Stimulated activated naive CD8-positive, alpha-beta T cell treated with anti-CD3 and anti-CD28 coated beads, Interleukin-15, Interleukin-2, amounts not matched to agents 100 ng/mL and 50 ng/mL, for 24 hours (primary cell): ENCODE data around the gene CDH4.

Experiments
- H3K27ac Mint-ChIP-seq: one replicate; pipeline ENCODE4 v1.8.0; 2021; ENCODE audit warnings: mild to moderate bottlenecking, mixed read lengths
- H3K27me3 Mint-ChIP-seq: one replicate; pipeline ENCODE4 v1.8.0; 2021; ENCODE audit warnings: mixed read lengths
- H3K36me3 Mint-ChIP-seq: one replicate; pipeline ENCODE4 v1.8.0; 2021; ENCODE audit warnings: low read depth, mixed read lengths
- H3K4me1 Mint-ChIP-seq: one replicate; pipeline ENCODE4 v1.8.0; 2021; ENCODE audit warnings: low read depth, mixed read lengths
- H3K4me3 Mint-ChIP-seq: one replicate; pipeline ENCODE4 v1.8.0; 2021; ENCODE audit warnings: mild to moderate bottlenecking, mixed read lengths
- H3K9me3 Mint-ChIP-seq: one replicate; pipeline ENCODE4 v1.8.0; 2021; ENCODE audit warnings: mixed read lengths

Gene CDH4

GRCh38 chr20:61690993-61691838 is 439.2 kb downstream of the CDH4 start:
- Mint-ChIP-seq H3K36me3 (no peaks in the 10 kb centered on the region), H3K4me3 (no peak overlapping the region), H3K27me3 (no peaks in the 10 kb centered on the region), H3K27ac (no peak overlapping the region), H3K9me3 (no peaks in the 10 kb centered on the region), H3K4me1 (no peaks in the 10 kb centered on the region)

GRCh38 chr20:61691978-61692377 is 439.9 kb downstream of the CDH4 start:
- Mint-ChIP-seq H3K27me3 (no peaks in the 10 kb centered on the region), H3K27ac (no peak overlapping the region), H3K36me3 (no peaks in the 10 kb centered on the region), H3K4me1 (no peaks in the 10 kb centered on the region), H3K9me3 (no peaks in the 10 kb centered on the region), H3K4me3 (no peak overlapping the region)

- no peaks in the 10 kb centered on the region for H3K9me3 Mint-ChIP-seq
- H3K4me1 Mint-ChIP-seq: no peaks in the 10 kb centered on the region
- no peaks in the 10 kb centered on the region for H3K36me3 Mint-ChIP-seq
- no peak overlapping the region for H3K4me3 Mint-ChIP-seq
- H3K27ac Mint-ChIP-seq: no peak overlapping the region
- no peaks in the 10 kb centered on the region for H3K27me3 Mint-ChIP-seq
Observed at GRCh38 chr20:61692479-61692878, 440.4 kb downstream of the CDH4 start.

GRCh38 chr20:61693055-61693600 is 441.1 kb downstream of the CDH4 start:
- no peaks in the 10 kb centered on the region for H3K4me1 Mint-ChIP-seq
- H3K9me3 Mint-ChIP-seq: no peaks in the 10 kb centered on the region
- no peak overlapping the region for H3K27ac Mint-ChIP-seq
- no peaks in the 10 kb centered on the region for H3K27me3 Mint-ChIP-seq
- no peaks in the 10 kb centered on the region for H3K36me3 Mint-ChIP-seq
- no peak overlapping the region for H3K4me3 Mint-ChIP-seq

GRCh38 chr20:61694682-61695081 is 442.6 kb downstream of the CDH4 start:
- Mint-ChIP-seq H3K27me3 (no peaks in the 10 kb centered on the region), H3K27ac (no peak overlapping the region), H3K4me1 (no peaks in the 10 kb centered on the region), H3K4me3 (no peak overlapping the region), H3K36me3 (no peaks in the 10 kb centered on the region), H3K9me3 (no peaks in the 10 kb centered on the region)

- no peaks in the 10 kb centered on the region for H3K36me3 Mint-ChIP-seq
- H3K27me3 Mint-ChIP-seq: no peaks in the 10 kb centered on the region
- H3K27ac Mint-ChIP-seq: no peak overlapping the region
- H3K4me3 Mint-ChIP-seq: no peak overlapping the region
- no peaks in the 10 kb centered on the region for H3K4me1 Mint-ChIP-seq
- no peaks in the 10 kb centered on the region for H3K9me3 Mint-ChIP-seq
Observed at GRCh38 chr20:61695741-61696140, 443.7 kb downstream of the CDH4 start.

- H3K9me3 Mint-ChIP-seq: no peaks in the 10 kb centered on the region
- H3K27me3 Mint-ChIP-seq: no peaks in the 10 kb centered on the region
Observed at GRCh38 chr20:61696181-61696735, 444.2 kb downstream of the CDH4 start.

GRCh38 chr20:61697666-61698597 is 445.9 kb downstream of the CDH4 start:
- no peak overlapping the region for H3K27ac Mint-ChIP-seq
- no peaks in the 10 kb centered on the region for H3K36me3 Mint-ChIP-seq
- no peaks in the 10 kb centered on the region for H3K9me3 Mint-ChIP-seq
- H3K4me1 Mint-ChIP-seq: no peaks in the 10 kb centered on the region
- no peak overlapping the region for H3K4me3 Mint-ChIP-seq
- no peaks in the 10 kb centered on the region for H3K27me3 Mint-ChIP-seq

More at GRCh38 chr20:61696181-61696735, 444.2 kb downstream of the CDH4 start:
- Mint-ChIP-seq H3K4me1 (no peaks in the 10 kb centered on the region), H3K36me3 (no peaks in the 10 kb centered on the region), H3K4me3 (no peak overlapping the region), H3K27ac (no peak overlapping the region)

GRCh38 chr20:61698598-61699494 is 446.8 kb downstream of the CDH4 start:
- Mint-ChIP-seq H3K4me1 (no peaks in the 10 kb centered on the region), H3K27me3 (no peaks in the 10 kb centered on the region), H3K4me3 (no peak overlapping the region), H3K9me3 (no peaks in the 10 kb centered on the region), H3K27ac (no peak overlapping the region), H3K36me3 (no peaks in the 10 kb centered on the region)

GRCh38 chr20:61699495-61700374 is 447.7 kb downstream of the CDH4 start:
- H3K27ac Mint-ChIP-seq: no peak overlapping the region
- H3K9me3 Mint-ChIP-seq: no peaks in the 10 kb centered on the region
- no peaks in the 10 kb centered on the region for H3K36me3 Mint-ChIP-seq
- no peak overlapping the region for H3K4me3 Mint-ChIP-seq
- no peaks in the 10 kb centered on the region for H3K27me3 Mint-ChIP-seq
- H3K4me1 Mint-ChIP-seq: no peaks in the 10 kb centered on the region

- Mint-ChIP-seq H3K27ac (no peak overlapping the region), H3K4me1 (no peaks in the 10 kb centered on the region), H3K9me3 (no peaks in the 10 kb centered on the region), H3K4me3 (no peak overlapping the region), H3K27me3 (no peaks in the 10 kb centered on the region), H3K36me3 (no peaks in the 10 kb centered on the region)
Observed at GRCh38 chr20:61700595-61701140, 448.6 kb downstream of the CDH4 start.

- no peak overlapping the region for H3K4me3 Mint-ChIP-seq
- H3K4me1 Mint-ChIP-seq: no peaks in the 10 kb centered on the region
- H3K27me3 Mint-ChIP-seq: no peaks in the 10 kb centered on the region
- no peaks in the 10 kb centered on the region for H3K9me3 Mint-ChIP-seq
- no peak overlapping the region for H3K27ac Mint-ChIP-seq
- no peaks in the 10 kb centered on the region for H3K36me3 Mint-ChIP-seq
Observed at GRCh38 chr20:61701401-61701800, 449.3 kb downstream of the CDH4 start.

- no peaks in the 10 kb centered on the region for H3K4me1 Mint-ChIP-seq
- no peaks in the 10 kb centered on the region for H3K36me3 Mint-ChIP-seq
- no peak overlapping the region for H3K4me3 Mint-ChIP-seq
- H3K9me3 Mint-ChIP-seq: no peaks in the 10 kb centered on the region
- no peaks in the 10 kb centered on the region for H3K27me3 Mint-ChIP-seq
- H3K27ac Mint-ChIP-seq: no peak overlapping the region
Observed at GRCh38 chr20:61701802-61702201, 449.7 kb downstream of the CDH4 start.
